ENCODE results near the gene TMEM204. TPM values are rescaled to one million over a fixed set of nuclear protein-coding genes. Genes with fewer than 3 reads are reported as not detected.
"Not testable (repeated sequence)": the region's sequence is repeated elsewhere in the genome, so short reads cannot be mapped to it uniquely, and the experiment has no call there.

The TMEM204 gene
- polyA plus RNA-seq, 1 of the 3 experiments (the other 2 are of a cell fraction) = 2.3 TPM

- H3K27ac ChIP-seq (ENCODE audit: low read depth in 2 of 2, low read length in 1 of 2); H3F3A ChIP-seq (replicated peaks; ENCODE audit: insufficient read depth); H2AFZ ChIP-seq (ENCODE audit: low read depth); H3K9ac ChIP-seq; H4K20me1 ChIP-seq (ENCODE audit: insufficient read depth); H3K9me3 ChIP-seq; H3K4me3 ChIP-seq (ENCODE audit: low read depth in 2 of 2, low read length in 1 of 2); H3K4me1 ChIP-seq (ENCODE audit: control insufficient read depth in 1 of 2, insufficient read depth in 2 of 2, low read depth in 1 of 2, low read length in 1 of 2); H3K79me2 ChIP-seq (ENCODE audit: insufficient read depth); POLR2A ChIA-PET; DNase-seq; H3K9me2 ChIP-seq; H3K4me2 ChIP-seq; H3K27me3 ChIP-seq (ENCODE audit: insufficient read depth): not testable (repeated sequence)
- peaks cover 0 to 15% of the 10 kb centered on the region in 2 experiments for H3K36me3 ChIP-seq (replicated peaks in 1 of 2; ENCODE audit: control insufficient read depth in 1 of 2, insufficient read depth in 2 of 2, low read length in 1 of 2)
- CTCF ChIA-PET = interaction anchor here (1.4 kb wide), 1 partner anchor 175 kb away, joined by 4 read pairs; the partner anchor contains the start of gene UQCC4
- WGBS (ENCODE audit: low lambda C conversion rate) = 89% methylated on average over 5 of the region's 5 CpGs
Measured at GRCh38 chr16:1595511-1595910, 62.0 kb downstream of the TMEM204 start.

- no peak overlapping the region for H2AFZ ChIP-seq (ENCODE audit: low read depth)
- 86% methylated on average over 12 of the region's 12 CpGs for WGBS (ENCODE audit: low lambda C conversion rate)
- no peak overlapping the region for H3K4me3 ChIP-seq (ENCODE audit: low read depth in 2 of 2, low read length in 1 of 2)
- no peaks in the 10 kb centered on the region for H3K27me3 ChIP-seq (ENCODE audit: insufficient read depth)
- no peak for DNase-seq
- no peaks in the 10 kb centered on the region for H3K9me3 ChIP-seq
- H3K9me2 ChIP-seq = no peaks in the 10 kb centered on the region
- TF ChIP-seq NFIC (IDR thresholded peaks at IDR 0.05; ENCODE audit: borderline replicate concordance) (no peak), SMC3 (IDR thresholded peaks at IDR 0.05; ENCODE audit: low read depth, low read length) (no peak), POLR2AphosphoS5 (IDR thresholded peaks at IDR 0.05; ENCODE audit: low read depth, low read length) (no peak), RFX5 (IDR thresholded peaks at IDR 0.05; ENCODE audit: low read length) (no peak), USF2 (IDR thresholded peaks at IDR 0.05; ENCODE audit: borderline replicate concordance, low read depth, low read length) (no peak), RCOR1 (IDR thresholded peaks at IDR 0.05; ENCODE audit: low read length) (no peak), CTCF (IDR thresholded peaks at IDR 0.05) (no peak), USF1 (IDR thresholded peaks at IDR 0.05; ENCODE audit: borderline replicate concordance, low read depth) (no peak), FOSL2 (IDR thresholded peaks at IDR 0.05; ENCODE audit: borderline replicate concordance, low read depth) (no peak), CHD2 (IDR thresholded peaks at IDR 0.05; ENCODE audit: low read length, partially characterized antibody) (no peak), RAD21 (IDR thresholded peaks at IDR 0.05; ENCODE audit: low read length) (no peak), RXRA (IDR thresholded peaks at IDR 0.05; ENCODE audit: borderline replicate concordance, low read depth) (no peak)
- H3K27ac ChIP-seq (ENCODE audit: low read depth in 2 of 2, low read length in 1 of 2) = no peak overlapping the region
- H3K79me2 ChIP-seq (ENCODE audit: insufficient read depth) = no peaks in the 10 kb centered on the region
- POLR2A ChIA-PET = no interaction called here
- no peaks in the 10 kb centered on the region for H3F3A ChIP-seq (replicated peaks; ENCODE audit: insufficient read depth)
- H3K4me1 ChIP-seq (ENCODE audit: control insufficient read depth in 1 of 2, insufficient read depth in 2 of 2, low read depth in 1 of 2, low read length in 1 of 2) = no peaks in the 10 kb centered on the region
- no peaks in the 10 kb centered on the region for H4K20me1 ChIP-seq (ENCODE audit: insufficient read depth)
- H3K4me2 ChIP-seq = no peak overlapping the region
- peaks cover 0 to 16% of the 10 kb centered on the region in 2 experiments for H3K36me3 ChIP-seq (replicated peaks in 1 of 2; ENCODE audit: control insufficient read depth in 1 of 2, insufficient read depth in 2 of 2, low read length in 1 of 2)
- H3K9ac ChIP-seq = no peak overlapping the region
- CTCF ChIA-PET = interaction anchor here (1.4 kb wide), 1 partner anchor 176 kb away, joined by 4 read pairs; the partner anchor contains the start of gene UQCC4
Measured at GRCh38 chr16:1596516-1596915, 63.0 kb downstream of the TMEM204 start.
